VCaP (cell line): Measurements from ENCODE around the gene APOBEC3A.
"Not testable (repeated sequence)": the region's sequence is repeated elsewhere in the genome, so short reads cannot be mapped to it uniquely, and the experiment has no call there.

ENCODE experiments used
- H3K27ac ChIP-seq: fragments of 450-650 bp; 2 replicates; pipeline ENCODE4 v1.5.1; 2017
- CTCF ChIP-seq: fragments of 450-650 bp; conservative IDR thresholded peaks from 2 replicates; pipeline ENCODE4 v1.5.1; 2017; ENCODE audit warnings: mild to moderate bottlenecking, moderate library complexity

APOBEC3A gene

GRCh38 chr22:38974826-38975175, 17.4 kb downstream of the APOBEC3A start:
- TF ChIP-seq CTCF = no peak
- H3K27ac ChIP-seq = no peak overlapping the region

GRCh38 chr22:38977289-38977688, 19.9 kb downstream of the APOBEC3A start:
- not testable (repeated sequence) for H3K27ac ChIP-seq

- not testable (repeated sequence) for H3K27ac ChIP-seq
Measured at GRCh38 chr22:38980587-38980986, 23.2 kb downstream of the APOBEC3A start.

- H3K27ac ChIP-seq = peak overlapping the region; percentile 52
- peak; percentile 43 for TF ChIP-seq CTCF
Measured at GRCh38 chr22:38981005-38981991, 23.9 kb downstream of the APOBEC3A start.

GRCh38 chr22:38981992-38982927, 24.9 kb downstream of the APOBEC3A start, which contains the start of gene APOBEC3B:
TSS of gene APOBEC3B (plus strand) at chr22:38982347. CDS start at chr22:38982454, 107 bp downstream.
- H3K27ac ChIP-seq = peak within 1 kb of the TSS; percentile 52
- TF ChIP-seq CTCF = no peak

- TF ChIP-seq CTCF = no peak
- H3K27ac ChIP-seq = no peak overlapping the region
Measured at GRCh38 chr22:38984224-38984623, 26.8 kb downstream of the APOBEC3A start.

GRCh38 chr22:38984784-38985757, 27.7 kb downstream of the APOBEC3A start:
- H3K27ac ChIP-seq = not testable (repeated sequence)

GRCh38 chr22:38986629-38987028, 29.2 kb downstream of the APOBEC3A start:
- H3K27ac ChIP-seq = no peak overlapping the region
- TF ChIP-seq CTCF = no peak
